ENCODE measurements around the gene PTPRK. TPM values are rescaled to one million over a fixed set of nuclear protein-coding genes. Genes with fewer than 3 reads are reported as not detected.

PTPRK gene
- polyA plus RNA-seq, 1 experiment = 37.8 TPM

DNA sequence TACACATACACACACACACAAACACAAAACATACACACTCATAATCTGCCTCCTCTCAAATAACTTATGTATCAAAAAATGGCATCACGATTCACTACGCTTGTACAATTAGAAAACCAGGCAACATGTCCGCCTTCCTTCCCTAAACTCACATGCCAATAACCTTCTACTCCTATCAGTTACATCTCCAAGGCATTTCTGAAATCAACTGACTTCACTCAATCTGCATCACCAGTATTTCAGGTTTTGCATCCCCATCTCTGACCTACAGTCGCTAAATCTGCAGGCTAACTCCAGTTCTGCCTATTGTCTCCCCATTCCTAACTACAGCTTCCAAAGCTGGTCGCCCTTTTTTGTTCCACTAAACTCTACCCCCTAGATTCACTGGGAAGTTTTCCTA is 217.5 kb downstream of the PTPRK start:
- no peak for TF ChIP-seq CTCF (IDR thresholded peaks at IDR 0.05; ENCODE audit: low read depth, low read length)
- H3K9me3 ChIP-seq (ENCODE audit: control insufficient read depth, insufficient read depth, low read length) = no peaks in the 10 kb centered on the region
- H3K27ac ChIP-seq (ENCODE audit: low read depth, low read length) = no peak overlapping the region
- H3K27me3 ChIP-seq (ENCODE audit: control insufficient read depth, insufficient read depth, low read length) = no peaks in the 10 kb centered on the region
- ChIA-PET POLR2A (no interaction called here), CTCF (no interaction called here)
- DNase-seq (ENCODE audit: low read depth, low spot score) = no peak
- no peak overlapping the region for H3K4me3 ChIP-seq (ENCODE audit: low read depth, low read length)

- H3K27me3 ChIP-seq (ENCODE audit: control insufficient read depth, insufficient read depth, low read length) = no peaks in the 10 kb centered on the region
- H3K4me3 ChIP-seq (ENCODE audit: low read depth, low read length) = no peak overlapping the region
- no peaks in the 10 kb centered on the region for H3K9me3 ChIP-seq (ENCODE audit: control insufficient read depth, insufficient read depth, low read length)
- DNase-seq (ENCODE audit: low read depth, low spot score) = no peak
- no peak overlapping the region for H3K27ac ChIP-seq (ENCODE audit: low read depth, low read length)
- CTCF ChIA-PET = interaction anchor here (1.1 to 1.2 kb wide), 2 partner anchors 9 to 14 kb away, joined by 3 read pairs; no protein-coding TSS in a partner anchor
- POLR2A ChIA-PET = no interaction called here
- no peak for TF ChIP-seq CTCF (IDR thresholded peaks at IDR 0.05; ENCODE audit: low read depth, low read length)
Observed at GRCh38 chr6:128295670-128296069, 224.7 kb downstream of the PTPRK start.

- Histone ChIP-seq H3K9me3 (ENCODE audit: control insufficient read depth, insufficient read depth, low read length) (no peaks in the 10 kb centered on the region), H3K4me3 (ENCODE audit: low read depth, low read length) (no peak overlapping the region), H3K27ac (ENCODE audit: low read depth, low read length) (no peak overlapping the region), H3K27me3 (ENCODE audit: control insufficient read depth, insufficient read depth, low read length) (no peaks in the 10 kb centered on the region)
- ChIA-PET POLR2A (no interaction called here), CTCF (no interaction called here)
- no peak for TF ChIP-seq CTCF (IDR thresholded peaks at IDR 0.05; ENCODE audit: low read depth, low read length)
- DNase-seq (ENCODE audit: low read depth, low spot score) = no peak
Observed at GRCh38 chr6:128290221-128290620, 230.2 kb downstream of the PTPRK start.

DNA sequence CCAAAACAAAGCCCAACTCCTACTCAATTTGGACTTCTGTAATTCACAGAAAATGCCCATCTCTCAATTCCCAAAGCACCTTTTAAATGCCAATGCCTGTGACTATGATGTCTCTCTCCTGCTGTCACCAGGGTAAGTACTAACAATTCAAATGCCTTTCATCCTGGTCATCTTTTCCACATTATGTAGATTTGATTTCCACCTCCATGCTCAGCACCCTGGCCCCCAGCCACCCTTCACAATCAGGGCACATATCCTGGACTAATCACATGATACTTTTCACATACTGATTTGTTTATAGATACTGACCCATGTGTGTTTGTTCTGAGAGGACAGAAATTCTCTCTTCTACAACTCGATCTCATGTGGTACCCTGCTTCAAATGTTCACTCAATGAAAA is 236.3 kb downstream of the PTPRK start:
- POLR2A ChIA-PET = no interaction called here
- no peak for DNase-seq (ENCODE audit: low read depth, low spot score)
- H3K27ac ChIP-seq (ENCODE audit: low read depth, low read length) = no peak overlapping the region
- TF ChIP-seq CTCF (IDR thresholded peaks at IDR 0.05; ENCODE audit: low read depth, low read length) = no peak
- H3K27me3 ChIP-seq (ENCODE audit: control insufficient read depth, insufficient read depth, low read length) = no peaks in the 10 kb centered on the region
- CTCF ChIA-PET = no interaction called here
- H3K4me3 ChIP-seq (ENCODE audit: low read depth, low read length) = no peak overlapping the region
- no peaks in the 10 kb centered on the region for H3K9me3 ChIP-seq (ENCODE audit: control insufficient read depth, insufficient read depth, low read length)

- POLR2A ChIA-PET = no interaction called here
- H3K9me3 ChIP-seq (ENCODE audit: control insufficient read depth, insufficient read depth, low read length) = no peaks in the 10 kb centered on the region
Observed at GRCh38 chr6:128282961-128283360, 237.4 kb downstream of the PTPRK start.

More at GRCh38 chr6:128282961-128283360, 237.4 kb downstream of the PTPRK start:
- Histone ChIP-seq H3K4me3 (ENCODE audit: low read depth, low read length) (no peak overlapping the region), H3K27me3 (ENCODE audit: control insufficient read depth, insufficient read depth, low read length) (no peaks in the 10 kb centered on the region), H3K27ac (ENCODE audit: low read depth, low read length) (no peak overlapping the region)
- DNase-seq (ENCODE audit: low read depth, low spot score) = no peak
- CTCF ChIA-PET = interaction anchor here (0.7 kb wide), 1 partner anchor 22 kb away, joined by 3 read pairs; no protein-coding TSS in a partner anchor
- no peak for TF ChIP-seq CTCF (IDR thresholded peaks at IDR 0.05; ENCODE audit: low read depth, low read length)
